MCF 10A (cell line): ENCODE data around the gene NYNRIN. TPM values are rescaled to one million over a fixed set of nuclear protein-coding genes. Genes with fewer than 3 reads are reported as not detected.

Experiments
- BruUV-seq: library from RNA; stranded (reverse); fragments of 400-500 nt; replicated peaks from 2 replicates; lab custom pipeline; 2021; lab: Mats Ljungman, UMichigan
- CTCF ChIA-PET: fragments of 300-600 bp; sonication (Branson Sonifier 250); formaldehyde crosslinking; extraction: SDS; loops from one replicate; lab custom pipeline; 2021; ENCODE audit warnings: antibody characterized with exemption, inconsistent platforms; lab: Yijun Ruan, JAX
- POLR2A ChIA-PET: fragments of 300-600, 350-650 bp; sonication (Branson Sonifier 250); formaldehyde crosslinking; extraction: SDS; loops from one replicate; lab custom pipeline; 2020; ENCODE audit warnings: antibody characterized with exemption, inconsistent platforms; lab: Yijun Ruan, JAX
- DNase-seq: peaks from one replicate; pipeline ENCODE4 v3.0.0-alpha.2; 2018; ENCODE audit not compliant: unreplicated experiment
- H3K27ac Mint-ChIP-seq: one replicate; pipeline ENCODE4 v1.8.0; 2022; ENCODE audit warnings: mild to moderate bottlenecking, low read depth, mixed read lengths; ENCODE audit not compliant: unreplicated experiment
- H3K27me3 Mint-ChIP-seq: one replicate; pipeline ENCODE4 v1.8.0; 2022; ENCODE audit warnings: mixed read lengths; ENCODE audit not compliant: insufficient read depth, unreplicated experiment
- H3K36me3 Mint-ChIP-seq: one replicate; pipeline ENCODE4 v1.8.0; 2022; ENCODE audit warnings: mild to moderate bottlenecking, moderate library complexity, mixed read lengths; ENCODE audit not compliant: insufficient read depth, unreplicated experiment
- H3K4me1 Mint-ChIP-seq: one replicate; pipeline ENCODE4 v1.8.0; 2022; ENCODE audit warnings: mixed read lengths; ENCODE audit not compliant: insufficient read depth, unreplicated experiment
- H3K4me3 Mint-ChIP-seq: one replicate; pipeline ENCODE4 v1.8.0; 2022; ENCODE audit warnings: mild to moderate bottlenecking, moderate library complexity, mixed read lengths; ENCODE audit not compliant: unreplicated experiment
- H3K9me3 Mint-ChIP-seq: one replicate; pipeline ENCODE4 v1.8.0; 2022; ENCODE audit warnings: mixed read lengths; ENCODE audit not compliant: unreplicated experiment
- intact Hi-C: fragments of 100-400 bp; cut with micrococcal nuclease; formaldehyde crosslinking; loops from 2 replicates; pipeline ENCODE4 v1.14.1; 2022
- total RNA-seq: library from RNA; stranded (reverse); gene quantifications from 2 replicates; pipeline ENCODE4 v1.2.3, GENCODE V29; 2022
- TF ChIP-seq, protein P1 (sequence below): fragments of 200-600 bp; IDR thresholded peaks from one replicate; pipeline ENCODE4 v1.8.0; 2022; ENCODE audit warnings: antibody characterized with exemption, mild to moderate bottlenecking; ENCODE audit not compliant: unreplicated experiment

Gene NYNRIN
- total RNA-seq, 1 experiment from 2014 or later: not detected

DNA sequence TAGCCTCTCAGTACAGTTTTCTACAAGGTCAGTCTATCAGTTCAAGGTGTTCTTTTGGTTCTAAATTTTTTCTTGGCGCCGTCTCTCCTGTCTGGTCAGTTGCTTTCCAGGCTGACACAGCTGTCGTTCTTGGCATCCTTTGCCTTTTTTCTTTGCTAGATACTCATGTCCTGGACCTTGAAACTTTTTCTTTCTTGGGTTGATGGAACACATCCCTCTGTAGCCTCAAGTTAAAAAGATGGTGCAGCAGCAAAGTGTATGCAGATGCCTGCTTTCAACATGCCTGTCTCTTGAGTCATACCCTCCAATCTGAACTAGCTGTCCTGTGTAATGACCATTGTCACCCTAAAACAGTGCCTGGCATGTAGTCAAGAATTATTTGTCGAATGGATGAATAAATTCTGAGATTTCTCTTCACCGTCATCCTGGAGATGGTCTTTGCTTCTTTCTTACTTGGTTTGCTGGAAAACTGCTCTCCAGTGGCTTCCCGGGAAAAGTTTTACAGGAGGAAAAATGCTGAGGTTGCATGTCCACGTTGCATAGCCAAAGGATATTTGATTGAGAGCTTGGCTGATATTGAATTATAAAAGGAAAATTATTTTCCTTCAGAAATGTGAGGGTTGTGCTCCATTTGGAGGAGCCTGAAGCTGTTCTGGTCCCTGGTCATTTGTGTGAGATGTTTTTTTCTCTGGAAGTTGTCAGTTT lies 4.6 kb downstream of the NYNRIN start:
- CTCF ChIA-PET: interaction anchor here (0.6 to 10.5 kb wide), 7 partner anchors 18 to 73 kb away, joined by 3 to 109 read pairs (median 5); partner anchors contain the start of gene ADCY4
- intact Hi-C loops: no loop called here
- H3K4me1 Mint-ChIP-seq: peaks cover 15% of the 10 kb centered on the region
- TF ChIP-seq, protein P1, sequence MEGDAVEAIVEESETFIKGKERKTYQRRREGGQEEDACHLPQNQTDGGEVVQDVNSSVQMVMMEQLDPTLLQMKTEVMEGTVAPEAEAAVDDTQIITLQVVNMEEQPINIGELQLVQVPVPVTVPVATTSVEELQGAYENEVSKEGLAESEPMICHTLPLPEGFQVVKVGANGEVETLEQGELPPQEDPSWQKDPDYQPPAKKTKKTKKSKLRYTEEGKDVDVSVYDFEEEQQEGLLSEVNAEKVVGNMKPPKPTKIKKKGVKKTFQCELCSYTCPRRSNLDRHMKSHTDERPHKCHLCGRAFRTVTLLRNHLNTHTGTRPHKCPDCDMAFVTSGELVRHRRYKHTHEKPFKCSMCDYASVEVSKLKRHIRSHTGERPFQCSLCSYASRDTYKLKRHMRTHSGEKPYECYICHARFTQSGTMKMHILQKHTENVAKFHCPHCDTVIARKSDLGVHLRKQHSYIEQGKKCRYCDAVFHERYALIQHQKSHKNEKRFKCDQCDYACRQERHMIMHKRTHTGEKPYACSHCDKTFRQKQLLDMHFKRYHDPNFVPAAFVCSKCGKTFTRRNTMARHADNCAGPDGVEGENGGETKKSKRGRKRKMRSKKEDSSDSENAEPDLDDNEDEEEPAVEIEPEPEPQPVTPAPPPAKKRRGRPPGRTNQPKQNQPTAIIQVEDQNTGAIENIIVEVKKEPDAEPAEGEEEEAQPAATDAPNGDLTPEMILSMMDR: no peak
- POLR2A ChIA-PET: interaction anchor here (1.2 to 1.4 kb wide), 2 partner anchors 15 to 28 kb away, joined by 3 to 5 read pairs; no protein-coding TSS in a partner anchor
- no peaks in the 10 kb centered on the region for H3K36me3 Mint-ChIP-seq
- H3K27me3 Mint-ChIP-seq: no peaks in the 10 kb centered on the region
- no peak overlapping the region for H3K4me3 Mint-ChIP-seq
- no peaks in the 10 kb centered on the region for H3K9me3 Mint-ChIP-seq
- no TSS peak for BruUV-seq
- no peak for DNase-seq
- no peak overlapping the region for H3K27ac Mint-ChIP-seq

DNA sequence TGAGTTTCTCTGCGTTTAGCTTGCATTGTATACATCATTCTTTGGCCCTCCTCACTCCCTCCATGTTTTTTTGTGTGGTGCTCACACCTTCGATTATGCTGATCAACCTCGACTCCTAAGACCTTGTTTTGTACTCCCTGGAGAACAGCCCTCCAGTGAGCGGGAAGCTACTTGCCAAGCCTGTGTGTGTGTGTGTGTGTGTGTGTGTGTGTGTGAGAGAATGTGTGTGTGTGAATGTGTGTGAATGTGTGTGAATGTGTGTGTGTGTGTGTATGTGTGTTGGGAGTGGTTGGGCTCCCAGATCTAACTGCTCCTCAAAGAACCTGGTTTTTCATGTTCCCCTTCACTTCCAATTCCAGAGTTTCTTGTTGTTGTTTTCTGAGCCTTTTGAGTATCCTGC lies 6.0 kb downstream of the NYNRIN start:
- no peak overlapping the region for H3K27ac Mint-ChIP-seq
- intact Hi-C loops: no loop called here
- no peaks in the 10 kb centered on the region for H3K36me3 Mint-ChIP-seq
- TF ChIP-seq, protein P1: no peak
- BruUV-seq: no TSS peak
- no peak for DNase-seq
- H3K27me3 Mint-ChIP-seq: no peaks in the 10 kb centered on the region
- H3K4me1 Mint-ChIP-seq: peaks cover 15% of the 10 kb centered on the region
- no peak overlapping the region for H3K4me3 Mint-ChIP-seq
- POLR2A ChIA-PET: interaction anchor here (1.4 kb wide), 1 partner anchor 10 kb away, joined by 4 read pairs; no protein-coding TSS in a partner anchor
- CTCF ChIA-PET: interaction anchor here (0.7 to 10.5 kb wide), 6 partner anchors 14 to 217 kb away, joined by 3 to 109 read pairs (median 4); partner anchors contain the start of gene ADCY4
- no peaks in the 10 kb centered on the region for H3K9me3 Mint-ChIP-seq

DNA sequence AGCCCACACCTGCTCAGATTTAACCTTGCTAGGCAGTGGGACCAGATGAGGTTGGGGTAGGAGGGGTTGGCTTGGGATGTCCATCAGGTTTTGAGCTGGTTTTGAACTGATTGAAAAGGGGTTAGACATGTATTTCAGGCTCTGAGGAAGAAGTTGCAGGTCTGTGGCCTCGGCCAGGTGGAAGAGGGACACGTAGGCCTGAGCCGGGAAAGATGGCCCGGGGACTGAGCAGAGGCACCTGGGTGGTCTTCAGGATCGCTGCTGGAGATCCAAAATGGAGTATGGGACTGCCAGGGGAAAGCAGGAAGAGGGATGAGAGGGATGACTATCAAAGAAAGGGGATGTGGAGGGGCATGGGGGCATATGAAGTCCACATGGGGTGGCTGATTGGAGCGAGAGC lies 7.6 kb downstream of the NYNRIN start:
- no peak for DNase-seq
- Mint-ChIP-seq H3K4me3 (no peak overlapping the region), H3K9me3 (no peaks in the 10 kb centered on the region), H3K4me1 (peaks cover 15% of the 10 kb centered on the region), H3K27ac (no peak overlapping the region), H3K27me3 (no peaks in the 10 kb centered on the region), H3K36me3 (no peaks in the 10 kb centered on the region)
- intact Hi-C loops: no loop called here
- no TSS peak for BruUV-seq
- TF ChIP-seq, protein P1: no peak
- ChIA-PET POLR2A (interaction anchor here (0.5 to 2.1 kb wide), 6 partner anchors 10 to 108 kb away, joined by 3 to 7 read pairs (median 3); partner anchors contain the start of genes CBLN3 and KHNYN), CTCF (interaction anchor here (0.6 to 10.5 kb wide), 10 partner anchors 10 to 1088 kb away, joined by 4 to 109 read pairs (median 5); partner anchors contain the start of gene ADCY4)

DNA sequence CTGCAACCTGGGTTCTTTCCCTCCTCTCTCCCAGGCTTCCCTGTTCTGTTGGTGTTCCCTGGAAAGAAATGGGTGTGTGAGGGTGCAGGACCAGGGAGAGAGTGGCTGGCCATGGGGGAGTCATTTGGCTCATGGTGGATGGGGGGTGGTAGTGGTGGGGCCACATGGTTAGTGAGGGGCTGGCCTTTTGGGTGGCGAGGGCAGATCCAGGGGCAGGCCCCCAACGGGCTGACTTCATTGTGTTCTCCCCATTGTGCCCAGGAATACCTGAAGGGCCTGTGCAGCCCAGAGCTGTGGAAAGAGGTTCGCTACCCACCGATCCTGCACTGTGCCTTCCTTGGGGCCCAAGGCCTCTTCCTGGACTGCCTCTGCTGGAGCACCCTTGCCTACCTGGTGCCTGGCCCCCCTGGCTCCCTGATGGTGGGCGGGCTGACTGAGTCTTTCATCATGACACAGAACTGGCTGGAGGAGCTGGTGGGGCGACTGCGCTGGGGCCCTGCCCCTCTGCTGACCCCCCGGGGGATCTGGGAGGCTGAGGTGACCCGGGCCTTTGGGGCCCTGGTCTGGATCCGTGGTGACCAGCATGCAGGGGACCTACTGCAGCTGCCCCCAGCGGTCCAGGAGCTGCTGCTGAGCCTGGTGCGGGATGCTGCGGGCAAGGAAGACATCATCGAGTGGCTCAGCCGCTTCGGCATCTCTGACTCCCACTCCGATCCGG lies 9.0 kb downstream of the NYNRIN start:
- Mint-ChIP-seq H3K27ac (no peak overlapping the region), H3K9me3 (no peaks in the 10 kb centered on the region), H3K4me3 (no peak overlapping the region), H3K4me1 (peaks cover 15% of the 10 kb centered on the region), H3K27me3 (no peaks in the 10 kb centered on the region), H3K36me3 (no peaks in the 10 kb centered on the region)
- DNase-seq: no peak
- TF ChIP-seq, protein P1: no peak
- intact Hi-C loops: no loop called here
- ChIA-PET CTCF (interaction anchor here (0.6 to 10.5 kb wide), 10 partner anchors 11 to 99 kb away, joined by 3 to 109 read pairs (median 5); partner anchors contain the start of gene ADCY4), POLR2A (interaction anchor here (0.6 to 2.1 kb wide), 3 partner anchors 11 to 55 kb away, joined by 3 to 7 read pairs (median 5); partner anchors contain the start of genes CBLN3 and KHNYN)
- BruUV-seq: no TSS peak
